ENCODE measurements around the gene TLE6.
"Not testable (repeated sequence)": the region's sequence is repeated elsewhere in the genome, so short reads cannot be mapped to it uniquely, and the experiment has no call there.

Gene TLE6

GRCh38 chr19:3029065-3029923 lies 51.9 kb downstream of the TLE6 start, which contains the start of gene TLE2:
TSS of gene TLE2 (minus strand) at chr19:3029280. CDS start at chr19:3028904, 376 bp downstream.
- no peak for DNase-seq

- no peak for DNase-seq
Observed at GRCh38 chr19:3031607-3031867, 54.2 kb downstream of the TLE6 start.

- DNase-seq = no peak
Observed at GRCh38 chr19:3033595-3034405, 56.4 kb downstream of the TLE6 start.

- DNase-seq = no peak
Observed at GRCh38 chr19:3034406-3034655, 57.0 kb downstream of the TLE6 start.

GRCh38 chr19:3034656-3035541 lies 57.5 kb downstream of the TLE6 start:
- DNase-seq = peak; percentile 70

- DNase-seq = peak; percentile 100
Observed at GRCh38 chr19:3035542-3036118, 58.3 kb downstream of the TLE6 start.

- DNase-seq = peak; percentile 92
Observed at GRCh38 chr19:3036119-3036976, 59.0 kb downstream of the TLE6 start.

GRCh38 chr19:3036977-3037544 lies 59.7 kb downstream of the TLE6 start:
- DNase-seq = not testable (repeated sequence)

- DNase-seq = no peak
Observed at GRCh38 chr19:3038214-3038613, 60.9 kb downstream of the TLE6 start.

GRCh38 chr19:3039125-3039524 lies 61.8 kb downstream of the TLE6 start:
- DNase-seq = no peak

- DNase-seq = no peak
Observed at GRCh38 chr19:3039641-3040077, 62.3 kb downstream of the TLE6 start.

GRCh38 chr19:3041327-3041726 lies 64.0 kb downstream of the TLE6 start:
- DNase-seq = no peak

- DNase-seq = no peak
Observed at GRCh38 chr19:3041761-3042620, 64.6 kb downstream of the TLE6 start.

- no peak for DNase-seq
Observed at GRCh38 chr19:3042621-3043267, 65.4 kb downstream of the TLE6 start.
